Right atrium auricular region (tissue), 2 donors: ENCODE data around the gene ETHE1. TPM values are rescaled to one million over a fixed set of nuclear protein-coding genes. Genes with fewer than 3 reads are reported as not detected.
A peak's percentile ranks its signal among the peaks of the same experiment; 100 is the strongest.

Experiments used
- DNase-seq: peaks from one replicate; pipeline ENCODE4 v3.0.0-alpha.2; 2019; ENCODE audit warnings: low spot score
- H3K27ac ChIP-seq, 2 donors: fragments of 200-600 bp; sonication (generic); 1 replicate in 1 of 2; 2 replicates in 1 of 2; pipeline ENCODE4 v1.5.1; 2016 to 2019
- H3K27me3 ChIP-seq, 2 donors: fragments of 200-600 bp; sonication (generic); one replicate each; pipeline versions ENCODE4 v1.5.1 to v1.6.0; 2017 to 2019
- H3K36me3 ChIP-seq: fragments of 200-600 bp; sonication (generic); one replicate; pipeline ENCODE4 v1.5.1; 2016
- H3K4me1 ChIP-seq, 2 donors: fragments of 200-600 bp; sonication (generic); one replicate each; pipeline versions ENCODE4 v1.5.1 to v1.6.0; 2017 to 2019
- H3K4me3 ChIP-seq, 2 donors: fragments of 200-600 bp; sonication (generic); 1 replicate in 1 of 2; 2 replicates in 1 of 2; pipeline ENCODE4 v1.5.1; 2017 to 2019; ENCODE audit warnings: mild to moderate bottlenecking in 1 of 2, moderate library complexity in 1 of 2
- H3K9me3 ChIP-seq, 2 donors: fragments of 200-600 bp; sonication (generic); one replicate each; pipeline ENCODE4 v1.5.1; 2019
- CTCF ChIP-seq, 2 donors: fragments of 200-600 bp; sonication (generic); IDR thresholded peaks; one replicate each; pipeline ENCODE4 v1.5.1; 2019; ENCODE audit warnings: antibody characterized with exemption in 2 of 2
- total RNA-seq, 2 donors: library from RNA; depleted of rRNA; stranded (reverse); fragments of >200 nt; gene quantifications; one replicate each; pipeline ENCODE4 v1.1.0, GENCODE V29; 2016

The ETHE1 gene
- total RNA-seq, 2 donors from 2014 or later, result 17.9 to 25.4 TPM

- no peaks in the 10 kb centered on the region for H3K27me3 ChIP-seq
- H3K9me3 ChIP-seq, result peaks cover 4 to 12% of the 10 kb centered on the region in 2 donors
- H3K4me1 ChIP-seq, result peaks cover 0 to 16% of the 10 kb centered on the region in 2 donors
- H3K4me3 ChIP-seq, result no peak overlapping the region
- H3K27ac ChIP-seq, result no peak overlapping the region
- no peak for TF ChIP-seq CTCF (IDR thresholded peaks at IDR 0.05)
- peaks cover 25% of the 10 kb centered on the region for H3K36me3 ChIP-seq
- no peak for DNase-seq
These were observed 11.9 kb upstream of the ETHE1 start for GRCh38 chr19:43538922-43539321.

- Histone ChIP-seq H3K4me3 (no peak overlapping the region), H3K9me3 (peaks cover 4 to 12% of the 10 kb centered on the region in 2 donors), H3K36me3 (no peaks in the 10 kb centered on the region), H3K27ac (peak overlapping the region; percentile 42 to 90), H3K27me3 (no peaks in the 10 kb centered on the region), H3K4me1 (peaks cover 0 to 24% of the 10 kb centered on the region in 2 donors)
- peak; percentile 58 to 75 for TF ChIP-seq CTCF (IDR thresholded peaks at IDR 0.05)
- DNase-seq, result peak; percentile 73
These were observed 8.1 kb upstream of the ETHE1 start for GRCh38 chr19:43534816-43535761.

DNA sequence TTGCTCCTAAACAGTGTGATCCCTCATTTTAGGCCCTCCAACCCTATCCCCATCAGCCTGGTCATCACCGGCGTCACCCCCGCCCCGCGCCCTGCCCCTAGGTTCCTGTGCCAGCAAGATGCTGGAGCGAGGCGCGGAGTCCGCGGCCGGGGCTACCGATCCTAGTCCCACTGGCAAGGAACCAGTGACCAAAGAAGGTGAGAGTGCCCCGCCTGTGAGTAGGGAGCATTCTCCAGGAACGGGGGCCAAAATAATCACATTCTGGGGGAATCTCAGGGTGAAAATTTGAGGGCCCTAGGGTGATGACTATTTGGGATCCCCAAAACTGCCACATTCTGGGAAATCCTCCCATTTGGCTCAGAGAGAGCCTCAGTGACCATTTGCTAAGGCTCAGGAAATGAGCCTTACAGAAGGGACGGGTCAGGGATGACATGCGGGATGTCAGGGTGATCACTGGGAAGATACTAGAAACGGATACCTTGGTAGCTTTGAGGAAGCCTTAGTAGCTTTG lies 7.4 kb upstream of the ETHE1 start:
- Histone ChIP-seq H3K9me3 (peaks cover 4 to 10% of the 10 kb centered on the region in 2 donors), H3K27ac (peak overlapping the region; percentile 88 to 90), H3K27me3 (no peaks in the 10 kb centered on the region), H3K4me3 (peak overlapping the region; percentile 48 to 70), H3K36me3 (no peaks in the 10 kb centered on the region), H3K4me1 (peaks cover 0 to 24% of the 10 kb centered on the region in 2 donors)
- no peak for TF ChIP-seq CTCF (IDR thresholded peaks at IDR 0.05)
- DNase-seq, result no peak

DNA sequence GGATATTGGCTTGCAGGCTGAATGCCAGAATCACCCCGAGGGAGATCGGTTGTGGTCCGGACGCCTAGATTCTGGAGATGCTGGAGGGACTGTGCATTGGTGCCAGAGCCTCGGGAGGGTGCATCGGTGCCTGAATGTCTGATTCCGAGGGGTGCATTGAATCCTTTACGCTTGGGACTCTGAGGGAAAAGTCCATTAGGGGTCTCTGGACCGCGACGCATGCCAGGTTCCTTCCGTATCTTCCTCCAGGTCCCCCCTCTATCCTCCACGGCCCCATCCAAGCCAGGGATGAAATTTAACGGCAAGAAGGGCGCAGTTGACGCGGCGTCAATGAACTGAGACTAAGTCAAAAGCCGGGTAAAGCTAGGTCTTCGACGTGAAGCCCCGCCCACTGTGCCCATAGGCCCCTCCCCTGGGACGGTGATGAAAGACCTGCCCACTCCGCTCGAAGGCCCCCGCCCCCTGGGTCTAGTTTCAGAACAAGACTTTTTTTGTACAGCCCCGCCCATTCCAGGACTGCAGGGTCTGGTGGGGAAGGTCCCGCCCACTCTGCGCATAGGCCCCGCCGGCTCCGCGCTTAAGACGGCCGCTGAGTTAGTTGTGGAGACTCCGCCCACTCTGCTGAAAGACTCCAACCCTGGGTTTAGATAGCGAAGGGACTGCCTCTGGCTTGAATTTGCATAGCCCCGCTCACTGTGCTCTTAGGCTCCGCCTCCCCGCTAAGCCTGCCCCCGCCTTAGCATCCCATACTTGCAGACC lies 6.7 kb upstream of the ETHE1 start:
- peaks cover 0 to 4% of the 10 kb centered on the region in 2 donors for H3K9me3 ChIP-seq
- no peak for TF ChIP-seq CTCF (IDR thresholded peaks at IDR 0.05)
- peak overlapping the region; percentile 88 to 90 for H3K27ac ChIP-seq
- peak overlapping the region; percentile 48 to 70 for H3K4me3 ChIP-seq
- no peaks in the 10 kb centered on the region for H3K27me3 ChIP-seq
- H3K4me1 ChIP-seq, result peaks cover 0 to 24% of the 10 kb centered on the region in 2 donors
- peak; percentile 99 for DNase-seq
- H3K36me3 ChIP-seq, result no peaks in the 10 kb centered on the region

DNA sequence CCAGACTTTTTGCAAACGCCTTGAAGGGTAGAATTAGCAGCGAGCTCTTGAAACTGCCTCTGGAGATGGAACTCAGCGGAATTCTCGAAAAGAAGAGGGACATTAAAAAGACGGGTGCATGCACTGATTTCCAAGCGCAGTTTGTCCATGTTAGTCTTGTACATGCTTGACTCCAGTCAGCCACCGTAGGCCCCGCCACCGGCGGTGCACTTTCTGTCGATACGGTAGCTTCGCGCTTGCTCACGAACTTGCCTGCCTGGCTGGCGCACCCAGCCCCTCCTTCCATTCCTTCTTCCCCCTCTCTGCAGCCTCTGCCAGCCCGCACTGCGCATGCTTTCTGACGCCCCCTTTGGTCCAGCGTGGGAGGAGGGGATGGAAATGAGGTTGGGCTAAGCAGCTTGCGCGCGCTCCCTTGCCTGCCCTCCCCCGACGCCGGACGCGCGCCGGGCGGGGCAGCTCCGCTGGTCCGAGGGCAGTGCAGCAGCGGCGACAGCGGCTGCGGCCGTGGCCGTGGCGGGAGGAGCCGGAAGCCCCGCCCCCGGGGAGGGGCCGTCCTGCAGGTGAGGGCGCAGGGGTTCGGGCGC lies 6.1 kb upstream of the ETHE1 start, which contains the start of gene ZNF575:
TSS of gene ZNF575 (plus strand) at position 227 of the 584 bp plus-strand sequence. CDS start 1,235 bp downstream, outside the sequence.
- Histone ChIP-seq H3K4me1 (peaks cover 0 to 24% of the 10 kb centered on the region in 2 donors), H3K27me3 (no peaks in the 10 kb centered on the region)
- peak in 1 of 2 donors; percentile 23 for TF ChIP-seq CTCF (IDR thresholded peaks at IDR 0.05)

More for the DNA sequence above, 6.1 kb upstream of the ETHE1 start, which contains the start of gene ZNF575:
- H3K27ac ChIP-seq, result peak within 1 kb of the TSS; percentile 88 to 90
- H3K9me3 ChIP-seq, result no peaks in the 10 kb centered on the region
- peak within 1 kb of the TSS; percentile 48 to 70 for H3K4me3 ChIP-seq
- DNase-seq, result peak; percentile 92
- H3K36me3 ChIP-seq, result no peaks in the 10 kb centered on the region
